Skeletal muscle satellite cell (primary cell): ENCODE results near the gene ESRRB.
"Not testable (repeated sequence)": the region's sequence is repeated elsewhere in the genome, so short reads cannot be mapped to it uniquely, and the experiment has no call there.

ENCODE experiments used
- H3K27me3 ChIP-seq: 2 replicates; pipeline ENCODE4 v1.7.0; 2013; ENCODE audit warnings: low read length; ENCODE audit not compliant: control insufficient read depth, insufficient read depth
- H3K36me3 ChIP-seq: 2 replicates; pipeline ENCODE4 v1.7.0; 2013; ENCODE audit warnings: mild to moderate bottlenecking, control low read depth, low read length; ENCODE audit not compliant: insufficient read depth
- H3K4me1 ChIP-seq: 2 replicates; pipeline ENCODE4 v1.7.0; 2013; ENCODE audit warnings: low read length; ENCODE audit not compliant: control insufficient read depth, insufficient read depth
- H3K4me2 ChIP-seq: 2 replicates; pipeline ENCODE4 v1.7.0; 2013; ENCODE audit warnings: mild to moderate bottlenecking, low read length
- H3K4me3 ChIP-seq: 2 replicates; pipeline ENCODE4 v1.7.0; 2013; ENCODE audit warnings: low read length
- H3K9ac ChIP-seq: 2 replicates; pipeline ENCODE4 v1.7.0; 2013; ENCODE audit warnings: mild to moderate bottlenecking, low read depth, low read length, moderate library complexity
- H3K9me3 ChIP-seq: replicated peaks from 2 replicates; pipeline ENCODE4 v1.7.0; 2013; ENCODE audit warnings: mild to moderate bottlenecking, control low read depth, low read length

The ESRRB gene

DNA sequence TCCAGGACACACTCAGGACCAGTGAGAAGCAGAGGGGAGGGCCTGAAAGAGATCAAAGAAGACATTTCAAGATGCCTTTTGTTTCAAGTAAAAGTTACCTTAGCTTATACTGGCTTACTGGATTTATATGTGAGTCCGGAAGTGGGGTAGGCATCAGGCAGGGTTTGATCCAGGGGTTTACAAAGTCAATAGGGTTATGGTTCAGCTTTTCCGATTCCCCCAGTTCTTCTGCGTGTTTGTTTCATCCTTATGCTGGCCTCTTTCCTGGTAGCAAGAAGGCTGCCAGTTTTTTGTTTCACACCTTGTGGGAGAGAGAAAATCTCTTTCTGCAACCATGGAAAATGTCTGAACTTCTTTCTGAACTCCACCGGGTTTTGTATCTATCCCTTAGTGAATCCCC lies 126.3 kb downstream of the ESRRB start:
- no peaks in the 10 kb centered on the region for H3K36me3 ChIP-seq
- H3K9ac ChIP-seq, result no peak overlapping the region
- H3K4me1 ChIP-seq, result no peaks in the 10 kb centered on the region
- no peak overlapping the region for H3K4me3 ChIP-seq
- no peak overlapping the region for H3K4me2 ChIP-seq
- H3K9me3 ChIP-seq, result no peaks in the 10 kb centered on the region
- no peaks in the 10 kb centered on the region for H3K27me3 ChIP-seq

DNA sequence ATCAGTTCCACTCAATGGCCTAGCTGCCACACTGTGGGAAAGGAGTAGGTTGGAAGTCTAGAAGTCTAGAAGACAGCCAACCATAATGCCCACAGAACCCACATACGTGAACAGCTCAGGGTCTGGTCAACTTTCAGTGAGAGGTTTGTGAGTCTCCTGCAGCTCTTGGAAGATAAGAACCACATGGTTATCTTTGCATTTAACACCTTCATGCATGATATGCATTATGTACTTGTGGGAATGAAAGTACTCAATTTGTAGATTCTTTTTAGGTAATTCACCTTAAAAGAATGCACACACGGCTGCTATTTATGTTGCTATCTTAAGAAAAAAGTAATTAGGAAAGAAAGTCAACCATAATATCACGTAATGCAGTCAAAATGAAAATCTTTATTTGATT lies 126.7 kb downstream of the ESRRB start:
- no peak overlapping the region for H3K9ac ChIP-seq
- H3K36me3 ChIP-seq, result no peaks in the 10 kb centered on the region
- no peak overlapping the region for H3K4me3 ChIP-seq
- H3K27me3 ChIP-seq, result no peaks in the 10 kb centered on the region
- H3K9me3 ChIP-seq, result no peaks in the 10 kb centered on the region
- H3K4me2 ChIP-seq, result no peak overlapping the region
- H3K4me1 ChIP-seq, result no peaks in the 10 kb centered on the region

DNA sequence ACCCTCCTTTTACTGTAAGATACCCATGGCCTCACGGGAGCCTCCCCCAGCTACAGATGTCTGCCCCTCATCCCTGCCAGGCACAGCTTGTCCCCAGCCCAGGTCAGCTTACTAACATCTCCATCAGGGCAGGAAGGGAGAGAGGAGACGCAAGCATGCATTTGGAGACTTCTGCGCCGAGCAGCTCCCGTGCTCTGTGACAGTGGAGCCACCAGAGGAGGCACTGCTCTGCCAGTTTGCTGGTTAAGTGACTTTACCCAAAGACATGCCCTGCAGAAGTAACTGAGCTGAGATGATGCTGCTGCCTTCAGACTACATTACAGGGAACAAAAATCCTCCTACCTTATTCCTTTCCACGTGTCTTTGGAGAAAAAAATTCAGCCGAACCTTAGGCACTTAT lies 133.4 kb downstream of the ESRRB start:
- Histone ChIP-seq H3K4me1 (no peaks in the 10 kb centered on the region), H3K4me3 (no peak overlapping the region), H3K9me3 (no peaks in the 10 kb centered on the region), H3K27me3 (no peaks in the 10 kb centered on the region), H3K36me3 (no peaks in the 10 kb centered on the region), H3K4me2 (no peak overlapping the region), H3K9ac (no peak overlapping the region)

DNA sequence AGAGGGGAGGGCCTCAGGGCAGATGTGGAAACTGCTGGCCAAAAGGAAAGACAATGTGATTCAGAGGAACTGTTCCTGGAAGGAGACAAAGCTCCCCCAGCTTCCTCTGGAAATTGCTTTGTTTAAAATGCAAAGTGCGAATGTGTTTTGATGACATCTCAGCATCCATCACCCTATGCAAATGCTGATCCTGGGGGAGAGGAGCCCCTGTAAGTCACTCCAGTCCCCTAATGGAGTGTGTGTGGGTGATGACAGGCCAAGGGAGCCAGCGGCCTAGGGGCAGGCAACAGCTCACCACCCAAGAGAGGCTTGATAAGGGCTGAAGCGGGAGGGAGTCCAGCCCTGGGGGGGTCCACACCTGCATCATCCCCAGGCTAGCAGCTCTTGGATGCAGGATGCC lies 134.2 kb downstream of the ESRRB start:
- Histone ChIP-seq H3K9ac (no peak overlapping the region), H3K9me3 (no peaks in the 10 kb centered on the region), H3K36me3 (no peaks in the 10 kb centered on the region), H3K27me3 (no peaks in the 10 kb centered on the region), H3K4me2 (no peak overlapping the region), H3K4me3 (no peak overlapping the region), H3K4me1 (no peaks in the 10 kb centered on the region)

DNA sequence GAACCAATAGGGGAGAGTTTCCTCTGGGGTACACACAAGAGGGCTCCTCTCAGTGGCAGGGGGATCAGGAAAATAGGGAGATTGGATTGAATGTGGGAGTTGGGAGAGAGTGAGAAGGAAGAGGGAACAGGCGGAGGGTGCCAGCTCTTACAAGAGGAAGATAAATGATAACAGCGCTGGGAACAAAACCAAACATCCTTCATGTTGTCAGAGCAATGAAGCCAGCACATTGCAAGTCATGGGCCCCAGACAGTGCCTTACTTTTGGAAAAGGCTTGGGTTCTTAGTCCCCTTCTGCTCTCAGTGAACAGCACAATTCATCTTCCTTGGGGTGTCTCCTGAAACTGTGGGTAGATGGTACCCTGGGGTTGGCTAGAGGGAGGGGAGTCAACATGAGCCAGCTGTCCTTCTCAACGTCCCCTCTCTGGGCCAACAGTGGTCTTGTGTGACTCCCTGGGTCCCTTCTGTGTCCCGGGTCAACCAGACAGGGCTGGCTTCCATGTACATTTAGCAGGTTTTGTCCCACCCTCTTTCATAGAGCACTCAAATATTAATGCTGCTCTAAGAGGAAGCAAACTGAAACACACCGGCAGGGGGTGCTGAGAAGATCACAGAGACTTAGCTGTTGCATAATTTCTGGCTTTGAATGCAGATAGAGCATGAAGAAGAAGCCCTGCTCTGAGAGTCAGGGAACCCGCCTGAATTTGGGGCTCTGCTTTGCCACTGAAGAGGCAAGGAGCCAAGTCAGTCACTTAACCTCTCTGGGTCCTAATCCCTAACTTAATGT lies 138.5 kb downstream of the ESRRB start:
- no peak overlapping the region for H3K9ac ChIP-seq
- H3K27me3 ChIP-seq, result no peaks in the 10 kb centered on the region
- H3K9me3 ChIP-seq, result no peaks in the 10 kb centered on the region
- no peak overlapping the region for H3K4me3 ChIP-seq
- H3K36me3 ChIP-seq, result no peaks in the 10 kb centered on the region
- no peaks in the 10 kb centered on the region for H3K4me1 ChIP-seq
- H3K4me2 ChIP-seq, result no peak overlapping the region

DNA sequence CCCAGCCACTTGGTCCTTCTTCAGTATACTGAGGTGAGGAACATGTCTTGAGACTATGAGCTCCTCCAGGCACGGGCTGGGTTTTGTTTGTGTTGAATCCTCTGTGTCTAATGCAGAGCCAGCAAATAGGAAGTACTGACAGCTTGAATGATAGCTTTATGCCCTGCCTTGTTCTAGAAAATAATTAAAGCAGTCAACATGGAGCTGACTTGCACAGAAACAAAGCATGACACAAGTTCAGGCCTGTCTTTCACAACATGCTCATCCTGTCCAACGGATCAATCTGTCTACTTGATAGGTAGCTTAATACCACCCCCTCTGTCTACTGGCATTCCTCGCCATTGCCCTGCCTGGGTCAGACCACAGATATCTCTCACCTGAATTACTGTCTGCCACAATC lies 140.9 kb downstream of the ESRRB start:
- H3K9ac ChIP-seq, result no peak overlapping the region
- H3K36me3 ChIP-seq, result no peaks in the 10 kb centered on the region
- no peak overlapping the region for H3K4me2 ChIP-seq
- no peaks in the 10 kb centered on the region for H3K9me3 ChIP-seq
- H3K4me1 ChIP-seq, result no peaks in the 10 kb centered on the region
- H3K4me3 ChIP-seq, result no peak overlapping the region
- no peaks in the 10 kb centered on the region for H3K27me3 ChIP-seq

DNA sequence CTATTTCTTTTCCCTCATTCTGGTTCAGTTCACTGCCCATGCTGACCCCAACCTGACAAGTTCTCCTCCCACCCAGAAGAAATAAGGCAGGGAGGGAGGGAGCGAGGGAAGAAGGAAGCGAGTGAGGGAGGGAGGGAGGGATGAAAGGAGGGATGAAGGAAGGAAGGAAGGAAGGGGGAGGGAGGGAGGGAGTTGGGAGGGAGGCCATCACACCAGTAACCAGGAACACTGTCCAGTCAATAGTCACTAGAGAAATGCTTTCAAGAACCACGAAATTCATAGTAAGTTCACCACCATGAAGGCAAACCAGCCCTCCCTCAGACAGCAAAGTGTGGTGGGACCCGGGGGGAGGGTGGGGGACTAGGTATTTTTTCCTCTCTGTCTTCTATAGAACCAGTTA lies 142.4 kb downstream of the ESRRB start:
- no peaks in the 10 kb centered on the region for H3K36me3 ChIP-seq
- H3K9ac ChIP-seq, result no peak overlapping the region
- no peaks in the 10 kb centered on the region for H3K27me3 ChIP-seq
- H3K4me3 ChIP-seq, result no peak overlapping the region
- no peak overlapping the region for H3K4me2 ChIP-seq
- H3K9me3 ChIP-seq, result no peaks in the 10 kb centered on the region
- no peaks in the 10 kb centered on the region for H3K4me1 ChIP-seq

DNA sequence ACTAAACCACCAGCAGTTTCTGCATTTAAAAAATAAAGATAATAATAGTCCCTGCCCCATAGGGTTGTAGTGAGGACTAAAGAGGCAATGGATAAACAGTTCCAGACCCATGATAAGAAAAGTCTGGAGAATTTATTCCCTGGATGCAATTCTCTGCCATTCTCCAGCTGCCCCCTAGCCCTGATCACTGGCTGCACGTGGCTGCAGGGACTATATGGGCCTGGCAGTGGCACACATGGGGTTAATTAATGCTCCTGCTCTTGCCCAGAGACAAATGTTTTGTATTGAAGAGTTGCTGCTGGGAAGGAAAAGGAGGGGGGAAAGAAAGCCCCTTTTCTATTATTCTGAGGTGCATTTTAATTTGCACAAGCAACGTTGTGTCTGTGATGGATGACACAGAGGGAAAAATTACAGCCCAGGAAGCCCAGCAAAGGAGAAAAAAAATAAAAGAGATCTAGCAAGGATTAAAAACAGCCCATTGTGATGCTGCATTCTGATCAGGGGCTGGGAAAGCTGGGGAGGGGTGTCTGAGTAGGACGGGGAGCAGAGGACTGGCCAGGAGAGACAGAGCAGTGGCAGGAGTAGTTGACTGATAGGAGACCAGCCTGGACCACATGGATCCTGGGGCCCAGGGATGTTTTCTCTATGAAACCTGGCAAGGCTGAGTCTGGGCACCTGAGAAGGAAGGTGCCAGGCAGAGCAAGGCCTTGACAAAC lies 149.3 kb downstream of the ESRRB start:
- Histone ChIP-seq H3K9ac (no peak overlapping the region), H3K4me1 (no peaks in the 10 kb centered on the region), H3K4me2 (no peak overlapping the region), H3K4me3 (no peak overlapping the region), H3K27me3 (no peaks in the 10 kb centered on the region), H3K36me3 (no peaks in the 10 kb centered on the region), H3K9me3 (no peaks in the 10 kb centered on the region)

DNA sequence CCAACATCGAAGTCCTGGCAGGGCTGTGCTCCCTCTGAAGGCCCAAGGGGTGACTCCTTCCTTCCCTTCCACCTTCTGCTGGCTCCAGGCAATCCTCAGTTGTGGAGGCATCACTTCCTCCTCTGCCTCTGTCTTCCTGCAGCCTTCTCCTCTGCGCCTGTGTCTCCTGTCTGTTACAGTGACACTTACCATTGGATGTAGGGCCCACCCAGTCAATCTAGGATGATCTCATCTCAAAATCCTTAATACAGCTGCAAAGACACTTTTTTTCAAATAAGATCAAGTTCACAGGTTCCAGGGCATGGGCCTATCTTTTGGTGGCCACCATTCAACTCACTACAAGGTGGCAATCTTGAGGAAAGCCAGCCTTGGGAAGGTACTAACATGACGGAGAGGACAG lies 155.1 kb downstream of the ESRRB start:
- Histone ChIP-seq H3K9ac (no peak overlapping the region), H3K4me2 (no peak overlapping the region), H3K9me3 (no peaks in the 10 kb centered on the region), H3K4me3 (no peak overlapping the region), H3K27me3 (no peaks in the 10 kb centered on the region), H3K36me3 (no peaks in the 10 kb centered on the region), H3K4me1 (no peaks in the 10 kb centered on the region)

DNA sequence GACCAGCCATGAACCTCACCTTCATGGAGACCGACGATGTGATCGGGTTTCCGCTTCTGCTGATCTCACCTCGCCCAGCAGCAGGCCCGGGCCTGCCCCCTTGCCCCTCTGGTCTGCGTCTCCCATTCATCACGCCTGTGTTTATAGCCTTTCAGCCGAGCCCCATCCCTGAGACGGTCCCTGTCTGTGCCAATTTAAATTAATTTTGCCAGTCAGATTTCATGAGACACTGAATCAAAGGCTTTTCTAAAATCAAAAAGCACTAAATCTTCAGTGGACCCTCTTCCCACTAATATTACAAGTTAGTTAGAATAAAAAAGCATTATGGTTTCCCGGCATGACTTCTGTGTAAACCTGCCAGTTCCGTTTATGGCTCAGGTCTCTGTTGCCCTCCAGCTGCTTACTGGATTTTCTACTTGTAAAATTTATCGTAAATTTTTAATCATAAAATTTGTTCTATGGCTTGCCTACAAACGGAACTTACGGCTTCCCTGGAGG lies 155.9 kb downstream of the ESRRB start:
- H3K4me3 ChIP-seq, result no peak overlapping the region
- no peak overlapping the region for H3K4me2 ChIP-seq
- H3K27me3 ChIP-seq, result no peaks in the 10 kb centered on the region
- no peaks in the 10 kb centered on the region for H3K4me1 ChIP-seq
- H3K9me3 ChIP-seq, result no peaks in the 10 kb centered on the region
- no peak overlapping the region for H3K9ac ChIP-seq
- H3K36me3 ChIP-seq, result no peaks in the 10 kb centered on the region

DNA sequence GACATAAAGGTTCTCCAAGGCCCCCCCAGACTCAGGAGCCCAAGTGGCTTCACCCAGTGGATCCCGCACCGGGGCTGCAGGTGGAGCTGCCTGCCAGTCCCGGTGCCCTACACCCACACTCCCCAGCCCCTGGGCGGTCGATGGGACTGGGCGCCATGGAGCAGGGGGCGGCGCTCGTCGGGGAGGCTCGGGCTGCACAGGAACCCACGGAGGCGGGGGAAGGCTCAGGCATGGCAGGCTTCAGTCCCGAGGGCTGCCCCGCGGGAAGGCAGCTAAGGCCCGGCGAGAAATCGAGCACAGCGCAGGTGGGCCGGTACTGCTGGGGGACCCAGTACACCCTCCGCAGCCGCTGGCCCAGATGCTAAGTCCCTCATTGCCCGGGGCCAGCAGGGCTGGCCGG lies 160.7 kb downstream of the ESRRB start:
- H3K4me1 ChIP-seq, H3K4me3 ChIP-seq, H3K27me3 ChIP-seq, H3K36me3 ChIP-seq, H3K9me3 ChIP-seq, H3K4me2 ChIP-seq, H3K9ac ChIP-seq: not testable (repeated sequence)
